Astrocyte of the cerebellum (primary cell): ENCODE results near the gene MTMR10.

ENCODE experiments used
- DNase-seq: peaks from one replicate; pipeline ENCODE4 v3.0.0-alpha.2; 2011; ENCODE audit warnings: low read depth
- H3K4me3 ChIP-seq: 2 replicates; pipeline ENCODE4 v1.5.1; 2011; ENCODE audit warnings: mild to moderate bottlenecking, low read depth, low read length, moderate library complexity
- CTCF ChIP-seq: IDR thresholded peaks from 2 replicates; pipeline ENCODE4 v1.5.1; 2012; ENCODE audit warnings: low read length, low read depth, moderate library complexity, mild to moderate bottlenecking; ENCODE audit errors: missing control alignments
- in situ Hi-C: cut with HindIII; loops from 2 replicates; pipeline ENCODE4 v1.10.0; 2017; ENCODE audit warnings: low sequenced_read_pairs

MTMR10 gene

GRCh38 chr15:31035610-31036009 lies 44.2 kb upstream of the MTMR10 start:
- in situ Hi-C loops, result no loop called here
- no peak for TF ChIP-seq CTCF
- no peak for DNase-seq
- no peak overlapping the region for H3K4me3 ChIP-seq

DNA sequence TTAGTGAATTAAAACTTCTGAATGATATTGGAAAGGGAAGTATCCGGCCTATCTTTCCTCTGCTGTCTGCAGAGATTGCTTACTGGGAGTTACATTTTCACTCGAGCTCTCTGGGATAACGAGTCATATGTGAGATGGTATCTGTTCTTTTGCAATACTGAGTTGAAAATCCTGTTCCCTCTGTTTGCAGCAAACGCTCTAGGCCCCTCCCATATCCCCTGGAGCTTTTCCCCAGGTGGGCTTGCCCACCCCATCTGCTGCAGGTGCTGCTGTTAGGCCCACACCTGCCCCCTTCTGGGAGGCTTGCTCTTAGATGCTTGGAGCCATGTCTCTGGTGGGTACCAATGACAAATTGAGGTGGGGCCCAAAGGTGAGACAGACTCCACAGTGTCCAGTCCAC lies 42.7 kb upstream of the MTMR10 start:
- in situ Hi-C loops, result no loop called here

GRCh38 chr15:31032961-31033371 lies 41.5 kb upstream of the MTMR10 start:
- H3K4me3 ChIP-seq, result no peak overlapping the region
- in situ Hi-C loops, result no loop called here
- no peak for TF ChIP-seq CTCF
- DNase-seq, result peak; percentile 31

More for the DNA sequence above, 42.7 kb upstream of the MTMR10 start:
- no peak overlapping the region for H3K4me3 ChIP-seq
- no peak for DNase-seq
- TF ChIP-seq CTCF, result no peak

- no peak for DNase-seq
- in situ Hi-C loops, result no loop called here
- no peak overlapping the region for H3K4me3 ChIP-seq
- no peak for TF ChIP-seq CTCF
Observed at GRCh38 chr15:31031471-31032067, 40.1 kb upstream of the MTMR10 start.

- no peak overlapping the region for H3K4me3 ChIP-seq
- in situ Hi-C loops, result no loop called here
- TF ChIP-seq CTCF, result no peak
- DNase-seq, result no peak
Observed at GRCh38 chr15:31027910-31028578, 36.6 kb upstream of the MTMR10 start.

GRCh38 chr15:31025996-31026395 lies 34.6 kb upstream of the MTMR10 start:
- TF ChIP-seq CTCF, result no peak
- no peak for DNase-seq
- H3K4me3 ChIP-seq, result no peak overlapping the region
- in situ Hi-C loops, result no loop called here
